Esophagus muscularis mucosa (tissue), 4 donors: ENCODE data around the gene GSTCD.

Experiments used
- EP300 ChIP-seq: sonication (generic); formaldehyde crosslinking; IDR thresholded peaks from one replicate; pipeline ENCODE4 v1.6.1; 2017; ENCODE audit warnings: antibody characterized with exemption
- POLR2A ChIP-seq: fragments of 450-650 bp; IDR thresholded peaks from one replicate; pipeline ENCODE4 v1.6.1; 2017; ENCODE audit warnings: antibody characterized with exemption, moderate library complexity, mild to moderate bottlenecking, low read depth
- POLR2AphosphoS5 ChIP-seq, 2 donors: sonication (generic); formaldehyde crosslinking; IDR thresholded peaks; one replicate each; pipeline ENCODE4 v1.6.1; 2017; ENCODE audit warnings: antibody characterized with exemption in 2 of 2
- TF ChIP-seq, protein P1 (sequence below), 3 experiments: fragments of 200-600 bp in 2 of 3; fragments of 450-650 bp in 1 of 3; sonication (generic) in 2 of 3; IDR thresholded peaks; one replicate each; pipeline ENCODE4 v1.5.1; 2017 to 2019; ENCODE audit warnings: antibody characterized with exemption in 3 of 3, mild to moderate bottlenecking in 2 of 3, moderate library complexity in 1 of 3

DNA sequence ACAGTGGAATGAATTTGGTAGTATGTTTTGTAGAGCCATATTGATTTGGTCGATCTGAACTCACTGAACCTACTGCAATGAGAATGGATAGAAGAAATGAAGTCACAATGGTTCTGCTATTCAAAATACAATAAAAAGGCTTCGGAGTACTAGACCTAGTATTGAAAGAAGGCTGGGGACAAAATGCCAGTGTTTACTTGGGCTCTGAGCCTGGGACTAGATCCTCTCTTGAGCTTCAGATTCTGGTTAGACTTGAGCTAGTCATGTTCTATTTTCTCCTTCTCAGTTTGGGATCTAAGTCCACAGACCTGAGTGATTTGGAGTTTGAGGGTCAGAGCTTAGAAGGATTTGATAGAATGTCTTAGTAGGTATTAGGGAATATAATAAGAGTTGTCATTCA lies 10.0 kb upstream of the GSTCD start:
- TF ChIP-seq, protein P1, sequence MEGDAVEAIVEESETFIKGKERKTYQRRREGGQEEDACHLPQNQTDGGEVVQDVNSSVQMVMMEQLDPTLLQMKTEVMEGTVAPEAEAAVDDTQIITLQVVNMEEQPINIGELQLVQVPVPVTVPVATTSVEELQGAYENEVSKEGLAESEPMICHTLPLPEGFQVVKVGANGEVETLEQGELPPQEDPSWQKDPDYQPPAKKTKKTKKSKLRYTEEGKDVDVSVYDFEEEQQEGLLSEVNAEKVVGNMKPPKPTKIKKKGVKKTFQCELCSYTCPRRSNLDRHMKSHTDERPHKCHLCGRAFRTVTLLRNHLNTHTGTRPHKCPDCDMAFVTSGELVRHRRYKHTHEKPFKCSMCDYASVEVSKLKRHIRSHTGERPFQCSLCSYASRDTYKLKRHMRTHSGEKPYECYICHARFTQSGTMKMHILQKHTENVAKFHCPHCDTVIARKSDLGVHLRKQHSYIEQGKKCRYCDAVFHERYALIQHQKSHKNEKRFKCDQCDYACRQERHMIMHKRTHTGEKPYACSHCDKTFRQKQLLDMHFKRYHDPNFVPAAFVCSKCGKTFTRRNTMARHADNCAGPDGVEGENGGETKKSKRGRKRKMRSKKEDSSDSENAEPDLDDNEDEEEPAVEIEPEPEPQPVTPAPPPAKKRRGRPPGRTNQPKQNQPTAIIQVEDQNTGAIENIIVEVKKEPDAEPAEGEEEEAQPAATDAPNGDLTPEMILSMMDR (IDR thresholded peaks at IDR 0.05): no peak
- TF ChIP-seq POLR2A: no peak
- TF ChIP-seq POLR2AphosphoS5 (IDR thresholded peaks at IDR 0.05): no peak
- no peak for TF ChIP-seq EP300
